Glomerular endothelial cell (primary cell): ENCODE data around the gene ATP8A2. TPM values are rescaled to one million over a fixed set of nuclear protein-coding genes. Genes with fewer than 3 reads are reported as not detected.

ENCODE experiments used
- DNase-seq: peaks from one replicate; pipeline ENCODE4 v3.0.0-alpha.2; 2011; ENCODE audit warnings: low read depth, low spot score; ENCODE audit errors: extremely low read depth
- total RNA-seq: library from RNA; depleted of rRNA; stranded (reverse); fragments of >200 nt; gene quantifications from 2 replicates; pipeline ENCODE4 v1.2.3, GENCODE V29; 2015

ATP8A2 gene
- total RNA-seq, 1 donor from 2014 or later: 0.12 TPM

DNA sequence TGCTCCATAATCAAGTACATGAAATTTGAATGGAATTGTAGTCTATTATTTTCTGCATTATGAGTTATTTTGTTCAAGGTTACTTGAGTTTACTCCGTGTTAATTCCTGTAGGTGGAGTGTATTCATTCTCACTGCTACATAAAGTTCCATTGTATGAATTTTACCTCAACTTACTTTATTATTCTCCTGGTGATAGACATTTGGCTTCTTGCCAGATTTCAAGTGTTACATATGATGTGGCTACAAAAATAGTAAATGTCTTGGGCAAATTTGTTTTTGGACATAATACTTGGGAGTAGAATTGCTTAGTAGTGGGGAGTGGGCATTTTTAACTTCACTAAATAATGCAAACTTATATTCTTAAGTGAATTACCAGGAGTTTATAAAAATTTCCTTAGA is 351.1 kb downstream of the ATP8A2 start:
- no peak for DNase-seq

GRCh38 chr13:25725104-25725503 is 353.3 kb downstream of the ATP8A2 start:
- DNase-seq: no peak

DNA sequence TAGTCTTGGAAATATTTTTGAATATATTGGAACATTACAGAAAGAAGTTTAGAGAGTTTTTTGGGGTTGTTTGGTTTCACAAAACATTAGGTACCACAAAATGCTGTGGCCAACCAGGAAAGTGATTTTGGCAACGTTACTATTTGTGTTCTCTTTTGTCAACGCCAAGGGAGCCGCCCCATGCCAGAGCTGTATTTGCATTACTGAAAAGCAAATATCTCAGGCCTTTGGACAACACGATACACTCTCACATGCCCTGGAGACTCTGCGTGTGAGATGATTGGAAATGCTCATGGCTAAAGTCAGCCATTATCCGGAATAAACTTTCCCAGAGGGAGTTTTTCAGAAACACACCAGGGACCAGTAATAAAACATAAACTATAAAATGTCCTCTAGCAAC is 355.5 kb downstream of the ATP8A2 start:
- no peak for DNase-seq

- no peak for DNase-seq
These were observed 356.0 kb downstream of the ATP8A2 start for GRCh38 chr13:25727810-25728209.

GRCh38 chr13:25729201-25729600 is 357.4 kb downstream of the ATP8A2 start:
- no peak for DNase-seq

DNA sequence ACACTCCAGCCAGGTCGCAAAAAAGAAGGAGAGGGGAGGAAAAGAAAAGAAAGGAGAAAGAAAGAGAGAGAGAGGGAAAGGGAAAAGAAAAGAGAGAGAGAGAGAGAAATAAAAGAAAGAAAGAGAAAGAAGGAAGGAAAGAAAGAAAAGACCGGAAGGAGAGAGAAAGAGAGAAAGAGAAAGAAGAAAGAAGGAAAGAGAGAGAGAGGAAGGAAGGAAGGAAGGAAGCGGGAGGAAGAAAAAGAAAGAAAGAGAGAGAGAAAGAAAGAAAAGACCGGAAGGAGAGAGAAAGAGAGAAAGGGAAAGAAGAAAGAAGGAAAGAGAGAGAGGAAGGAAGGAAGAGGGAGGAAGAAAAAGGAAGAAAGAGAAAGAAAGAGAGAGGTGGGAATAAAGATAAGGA is 359.3 kb downstream of the ATP8A2 start:
- no peak for DNase-seq

- DNase-seq: no peak
These were observed 359.8 kb downstream of the ATP8A2 start for GRCh38 chr13:25731536-25731935.

GRCh38 chr13:25732111-25732865 is 360.5 kb downstream of the ATP8A2 start:
- DNase-seq: no peak

GRCh38 chr13:25733001-25733491 is 361.3 kb downstream of the ATP8A2 start:
- no peak for DNase-seq

- DNase-seq: no peak
These were observed 362.1 kb downstream of the ATP8A2 start for GRCh38 chr13:25733696-25734435.

DNA sequence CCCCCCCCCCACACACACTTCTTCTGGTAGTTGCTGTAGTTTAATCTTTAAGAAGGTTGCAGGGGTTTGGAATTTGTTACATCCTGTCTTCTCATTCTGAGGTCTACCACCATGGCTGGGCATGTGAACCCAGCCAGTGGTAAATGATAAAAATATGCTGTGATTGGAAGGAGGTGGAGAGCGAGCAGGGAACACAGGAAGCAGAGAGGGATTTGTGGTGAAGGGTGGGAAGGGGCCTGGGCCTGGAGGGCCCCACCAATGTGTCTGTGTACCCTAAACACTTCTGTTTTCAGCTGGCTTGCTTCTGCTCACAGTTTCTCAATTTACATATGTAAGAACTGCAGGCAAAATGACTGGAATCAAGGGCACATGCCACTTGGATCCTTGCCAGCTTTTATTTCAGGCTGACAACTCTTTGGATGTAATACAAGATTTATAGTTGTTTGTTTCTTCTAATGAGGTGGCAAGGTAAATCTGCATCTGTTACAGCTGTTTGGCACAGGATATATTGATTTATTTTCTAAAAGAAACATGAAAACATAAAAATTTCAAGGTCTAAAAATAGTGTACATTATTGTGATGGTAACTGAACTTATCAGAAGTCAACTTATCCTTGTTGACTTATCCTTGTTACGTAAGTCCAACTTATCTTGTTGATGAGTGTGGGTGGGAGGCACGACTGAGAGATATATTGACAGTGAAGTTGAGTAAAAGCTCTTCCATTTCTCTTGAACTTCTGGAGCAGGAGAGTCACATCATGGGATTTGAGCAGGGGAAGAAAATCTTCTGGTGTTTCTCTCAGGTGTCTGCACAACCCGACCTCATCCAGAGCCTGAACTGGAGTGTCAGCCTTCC is 366.8 kb downstream of the ATP8A2 start:
- DNase-seq: no peak

GRCh38 chr13:25739376-25739775 is 367.6 kb downstream of the ATP8A2 start:
- DNase-seq: no peak

DNA sequence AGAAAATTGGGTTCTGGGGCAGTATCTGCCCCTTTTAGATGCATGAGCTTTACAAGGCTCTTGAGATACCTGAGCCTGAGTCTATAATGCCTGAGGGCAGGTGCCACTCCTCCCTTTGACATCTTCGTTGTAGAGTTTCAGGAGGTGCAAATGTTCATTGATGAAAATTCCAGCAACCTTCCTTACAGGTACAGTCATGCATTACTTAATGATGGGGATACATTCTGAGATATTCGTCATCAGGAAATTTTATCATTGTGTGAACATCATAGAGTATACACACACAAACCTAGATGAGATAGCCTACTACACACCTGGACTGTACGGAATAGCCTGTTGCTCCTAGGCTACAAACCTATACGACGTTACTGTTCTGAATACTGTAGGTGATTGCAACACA is 370.0 kb downstream of the ATP8A2 start:
- DNase-seq: no peak

GRCh38 chr13:25742220-25742619 is 370.4 kb downstream of the ATP8A2 start:
- no peak for DNase-seq

DNA sequence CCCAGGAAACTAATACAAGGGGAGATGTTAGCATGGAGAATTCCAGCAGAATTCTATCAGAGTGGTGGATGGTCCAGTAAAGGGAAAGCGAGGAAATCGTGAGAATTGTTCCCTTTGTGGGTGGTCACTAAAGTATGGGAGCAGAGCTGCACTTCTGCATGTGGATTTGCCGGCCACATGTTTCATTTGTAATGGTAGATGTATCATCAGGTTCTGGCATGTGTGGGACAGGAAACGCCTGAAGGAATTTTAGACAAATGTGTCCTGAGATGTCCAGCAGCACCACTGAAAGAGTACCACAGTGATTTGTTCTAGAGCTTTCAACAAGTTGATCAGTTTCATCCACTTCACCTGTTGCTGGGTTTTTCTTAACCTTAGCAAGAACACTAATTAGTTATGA is 371.6 kb downstream of the ATP8A2 start:
- DNase-seq: no peak

- no peak for DNase-seq
These were observed 372.4 kb downstream of the ATP8A2 start for GRCh38 chr13:25744178-25744577.

GRCh38 chr13:25746131-25746530 is 374.4 kb downstream of the ATP8A2 start:
- DNase-seq: no peak

DNA sequence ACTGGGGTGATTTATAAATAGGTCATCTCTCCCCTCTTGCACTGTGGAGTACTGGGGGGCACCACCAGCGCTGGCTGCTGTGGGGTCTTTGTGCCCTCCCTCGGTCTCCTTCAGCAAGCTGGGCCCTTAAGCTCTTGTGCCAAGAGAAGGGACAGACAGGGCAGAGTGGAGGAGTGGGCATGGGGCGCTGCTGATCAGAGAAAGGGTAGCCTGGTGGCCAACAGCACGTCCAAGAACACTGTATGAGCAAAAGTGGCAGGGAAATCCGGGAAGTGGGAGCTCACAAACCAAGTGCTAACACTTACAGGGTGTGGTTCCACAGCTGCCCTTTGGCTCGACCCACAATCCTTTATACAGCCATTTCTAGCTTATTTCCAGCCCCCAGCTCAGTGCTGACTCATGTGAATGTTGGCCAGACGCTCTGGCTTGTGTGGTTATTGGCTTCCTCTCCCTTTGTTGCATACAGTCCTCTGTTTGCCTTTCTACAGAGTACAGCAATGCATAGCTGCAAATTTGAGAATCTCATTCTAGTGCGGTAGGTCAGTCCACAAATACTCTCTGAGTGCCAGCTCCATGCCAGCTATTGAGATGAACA is 381.3 kb downstream of the ATP8A2 start:
- DNase-seq: no peak

- DNase-seq: no peak
These were observed 382.2 kb downstream of the ATP8A2 start for GRCh38 chr13:25753976-25754375.

GRCh38 chr13:25756251-25756650 is 384.5 kb downstream of the ATP8A2 start:
- DNase-seq: no peak

DNA sequence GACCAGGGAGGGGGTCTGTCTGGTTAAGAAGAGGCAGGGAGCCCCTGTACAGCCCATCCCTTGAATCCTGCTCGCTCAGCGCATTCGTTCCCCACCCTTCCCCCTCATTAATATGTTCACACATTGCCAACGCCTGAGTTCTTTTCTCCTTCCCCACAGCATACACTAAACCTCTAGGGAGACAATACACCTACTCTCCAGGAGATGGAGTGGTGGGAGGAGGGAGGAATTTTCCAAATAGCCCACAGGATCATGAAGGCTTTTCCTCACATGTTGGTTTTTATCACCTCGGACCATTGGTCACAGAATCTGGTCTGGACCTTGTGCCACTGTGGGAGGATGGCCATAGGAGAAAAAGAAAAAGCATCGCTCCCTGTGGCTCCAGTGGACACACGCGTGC is 385.1 kb downstream of the ATP8A2 start:
- DNase-seq: no peak
